RPMI7951 (cell line): ENCODE data around the gene MVP. TPM values are rescaled to one million over a fixed set of nuclear protein-coding genes. Genes with fewer than 3 reads are reported as not detected.
A peak's percentile ranks its signal among the peaks of the same experiment; 100 is the strongest.

Experiments used
- DNase-seq: peaks from one replicate; pipeline ENCODE4 v3.0.0-alpha.2; 2012; ENCODE audit warnings: low read depth
- total RNA-seq: library from RNA; depleted of rRNA; stranded (reverse); fragments of >200 nt; shearing (Covaris generic); gene quantifications from 2 replicates; pipeline ENCODE4 v1.2.3, GENCODE V29; 2014

MVP gene
- total RNA-seq, 1 experiment from 2014 or later, result 140 TPM

GRCh38 chr16:29804455-29805231 lies 15.6 kb upstream of the MVP start:
- peak; percentile 50 for DNase-seq

GRCh38 chr16:29805232-29806098 lies 14.8 kb upstream of the MVP start:
- peak; percentile 94 for DNase-seq

GRCh38 chr16:29806099-29806579 lies 14.1 kb upstream of the MVP start, which contains the start of gene MAZ:
MAZ (plus strand) TSS chr16:29806529; CDS start chr16:29806702, 173 bp downstream.
- DNase-seq, result no peak

- DNase-seq, result peak; percentile 64
Measured at GRCh38 chr16:29806641-29807425, 13.4 kb upstream of the MVP start.

GRCh38 chr16:29807426-29808218 lies 12.6 kb upstream of the MVP start:
- DNase-seq, result peak; percentile 94

GRCh38 chr16:29808219-29808900 lies 11.9 kb upstream of the MVP start:
- DNase-seq, result no peak

DNA sequence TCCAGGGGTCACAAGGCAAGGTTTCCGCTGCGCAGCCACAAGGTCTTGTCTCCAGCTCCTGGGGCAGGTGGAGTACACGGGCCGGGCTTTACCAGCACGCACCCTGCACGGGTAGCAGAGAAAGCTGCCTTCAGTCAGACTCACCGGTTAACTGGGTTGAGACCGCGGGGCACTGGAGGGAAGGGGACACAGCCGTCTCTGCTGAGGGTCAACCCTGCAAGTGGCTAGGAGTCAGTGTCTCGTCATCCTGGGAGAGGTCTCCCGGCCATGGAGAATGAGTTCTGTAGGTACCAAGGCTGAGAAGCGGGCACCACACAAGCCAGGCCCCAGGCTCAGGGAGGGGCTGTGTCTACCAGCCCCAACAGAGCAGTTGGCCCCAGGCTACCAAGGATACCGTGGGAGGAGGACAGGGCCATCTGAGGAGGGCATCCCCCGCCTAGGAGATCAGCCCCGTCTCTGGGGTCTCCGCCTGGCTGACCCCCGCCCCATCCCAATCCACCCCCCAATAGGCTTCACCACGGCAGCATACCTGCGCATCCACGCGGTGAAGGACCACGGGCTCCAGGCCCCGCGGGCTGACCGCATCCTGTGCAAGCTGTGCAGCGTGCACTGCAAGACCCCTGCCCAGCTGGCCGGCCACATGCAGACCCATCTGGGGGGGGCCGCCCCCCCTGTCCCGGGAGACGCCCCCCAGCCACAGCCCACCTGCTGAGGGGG lies 11.1 kb upstream of the MVP start:
- no peak for DNase-seq

GRCh38 chr16:29809850-29810698 lies 10.2 kb upstream of the MVP start:
- DNase-seq, result no peak

DNA sequence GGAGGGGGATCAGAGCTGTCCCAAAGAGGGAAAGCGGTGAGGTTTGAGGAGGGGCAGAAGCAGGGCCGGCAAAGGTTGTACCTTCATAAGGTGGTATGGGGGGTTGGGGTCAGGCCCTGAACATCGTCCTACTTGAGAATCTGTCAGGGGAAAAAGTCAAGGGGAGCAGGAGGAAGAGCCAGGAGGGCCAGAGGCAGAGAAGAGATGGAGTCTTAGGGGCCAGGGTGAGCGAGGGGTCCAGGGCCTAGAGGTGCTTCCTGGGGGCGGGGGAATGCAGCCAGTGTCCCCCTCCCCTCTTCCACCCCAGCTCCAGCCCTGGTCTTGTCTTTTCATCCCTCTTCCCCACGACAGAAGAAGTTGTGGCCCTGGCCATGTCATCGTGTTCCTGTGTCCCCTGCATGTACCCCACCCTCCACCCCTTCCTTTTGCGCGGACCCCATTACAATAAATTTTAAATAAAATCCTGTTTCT lies 9.5 kb upstream of the MVP start:
- DNase-seq, result no peak

GRCh38 chr16:29811170-29811895 lies 8.9 kb upstream of the MVP start:
- peak; percentile 98 for DNase-seq

DNA sequence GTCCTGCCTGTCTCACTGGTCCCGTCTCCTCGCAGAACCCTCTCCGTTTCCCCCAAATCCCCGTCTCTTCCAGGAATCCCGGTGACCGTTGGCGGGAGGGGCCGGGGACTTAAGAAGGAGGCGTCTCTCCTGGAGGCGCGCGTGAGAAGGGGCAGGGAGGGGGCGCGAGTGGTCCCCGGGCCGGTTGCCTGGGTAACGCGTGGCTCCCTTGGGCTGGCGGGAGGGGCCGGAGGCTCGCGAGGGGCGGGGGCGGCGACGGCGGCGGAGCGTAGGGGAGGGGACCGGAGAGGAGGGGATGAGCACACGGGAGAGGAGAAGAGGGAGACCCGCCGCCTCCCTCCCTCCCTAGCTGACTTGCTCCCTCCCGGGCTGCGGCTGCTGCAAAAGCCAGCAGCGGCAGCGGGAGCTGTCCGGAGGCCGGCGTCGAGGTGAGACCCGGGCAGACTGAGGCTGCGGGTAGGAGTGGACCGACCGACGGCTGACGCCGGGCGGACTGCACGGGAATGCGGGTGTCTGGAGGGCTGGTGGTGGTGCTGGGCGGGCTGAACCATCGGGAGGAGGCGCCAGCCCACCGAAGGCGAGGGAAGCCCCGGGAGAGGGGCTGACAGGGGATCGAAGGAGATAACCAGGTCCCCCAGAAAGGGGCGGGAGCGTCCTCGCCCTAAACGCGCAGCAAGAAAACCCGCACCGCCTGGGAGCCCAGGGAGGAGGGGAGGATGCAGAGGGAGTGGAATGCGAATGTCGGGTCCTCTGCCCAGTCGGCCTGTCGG lies 8.2 kb upstream of the MVP start, which contains the start of gene PRRT2:
PRRT2 (plus strand) TSS at position 298 of the 770 bp plus-strand sequence. CDS start 862 bp downstream, outside the sequence.
- peak; percentile 63 for DNase-seq

- no peak for DNase-seq
Measured at GRCh38 chr16:29812754-29813643, 7.3 kb upstream of the MVP start.

- no peak for DNase-seq
Measured at GRCh38 chr16:29813644-29814562, 6.4 kb upstream of the MVP start.

DNA sequence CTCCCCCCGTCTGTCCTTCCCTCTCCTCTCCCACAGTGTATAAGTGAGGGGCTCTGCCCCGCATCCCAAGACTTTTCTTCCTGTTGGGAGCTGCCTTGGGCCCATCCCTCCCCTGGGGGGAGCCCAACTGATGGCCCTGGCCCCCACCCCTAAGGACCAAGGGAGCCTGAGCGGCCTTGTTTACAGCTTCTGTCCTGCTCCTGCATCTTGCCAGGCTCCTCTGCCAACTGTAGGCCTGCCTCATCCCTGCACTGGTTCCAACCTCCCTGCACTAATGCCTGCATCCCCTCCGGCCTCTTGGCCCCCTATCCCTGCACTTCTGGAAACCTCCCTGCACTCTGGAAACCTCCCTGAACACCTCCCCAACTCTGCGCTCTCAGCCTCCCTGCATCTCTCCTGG lies 5.7 kb upstream of the MVP start:
- DNase-seq, result no peak
